K562 (cell line): ENCODE results near the gene SH3BP4.

Source experiments
- BDP1 ChIP-seq: IDR thresholded peaks from 3 replicates; pipeline ENCODE4 v1.6.1; 2011; ENCODE audit not compliant: insufficient read length, insufficient read depth
- CEBPB ChIP-seq: fragments of 450-650 bp; IDR thresholded peaks from 2 replicates; pipeline ENCODE4 v1.6.1; 2016; ENCODE audit warnings: missing genetic modification characterization, missing compliant biosample characterization
- CTCF ChIP-seq, 3 experiments: IDR thresholded peaks in 2 of 3; conservative IDR thresholded peaks in 1 of 3; 2 replicates each; pipeline ENCODE4 v1.5.1; 2011 to 2012; ENCODE audit warnings: low read length in 3 of 3, mild to moderate bottlenecking in 3 of 3, control low read depth in 2 of 3, improper control_type of control experiment in 1 of 3, inconsistent platforms in 1 of 3, low read depth in 1 of 3, mixed read lengths in 1 of 3, moderate library complexity in 1 of 3; ENCODE audit not compliant: insufficient read depth in 2 of 3
- E4F1 ChIP-seq: fragments of 250-450 bp; sonication (Bioruptor Pico); IDR thresholded peaks from 2 replicates; pipeline ENCODE4 v1.5.0; 2021; ENCODE audit warnings: mild to moderate bottlenecking, borderline replicate concordance
- JUND ChIP-seq, 2 experiments: IDR thresholded peaks; 2 replicates in 1 of 2; 3 replicates in 1 of 2; pipeline ENCODE4 v1.6.1; 2011; ENCODE audit warnings: borderline replicate concordance in 2 of 2, low read depth in 2 of 2, low read length in 2 of 2, improper control_type of control experiment in 1 of 2, missing biosample characterization in 1 of 2, missing genetic modification characterization in 1 of 2, missing genetic modification reagents in 1 of 2
- MED1 ChIP-seq: sonication (generic); formaldehyde crosslinking; IDR thresholded peaks from 2 replicates; pipeline ENCODE4 v1.8.1; 2023; ENCODE audit warnings: missing genetic modification reagents, borderline replicate concordance
- NFXL1 ChIP-seq: fragments of 450-650 bp; formaldehyde crosslinking; IDR thresholded peaks from 2 replicates; pipeline ENCODE4 v1.4.0; 2021; ENCODE audit warnings: mild to moderate bottlenecking
- NR3C1 ChIP-seq: sonication (generic); formaldehyde crosslinking; IDR thresholded peaks from 2 replicates; pipeline ENCODE4 v1.8.1; 2022; ENCODE audit warnings: missing genetic modification reagents
- SPI1 ChIP-seq: IDR thresholded peaks from 2 replicates; pipeline ENCODE4 v1.6.1; 2011; ENCODE audit warnings: low read depth, low read length, control low read depth, borderline replicate concordance
- ZBED1 ChIP-seq: IDR thresholded peaks from 2 replicates; pipeline ENCODE4 v1.6.1; 2014
- ZFX ChIP-seq: sonication (generic); formaldehyde crosslinking; IDR thresholded peaks from 2 replicates; pipeline ENCODE4 v1.8.0; 2022; ENCODE audit warnings: mild to moderate bottlenecking, missing genetic modification reagents, moderate library complexity
- ZNF354B ChIP-seq: fragments of 250-450 bp; sonication (Bioruptor Pico); IDR thresholded peaks from 2 replicates; pipeline ENCODE4 v1.4.0; 2020
- TF ChIP-seq, protein P1 (sequence below): fragments of 250-450 bp; sonication (Bioruptor Pico); IDR thresholded peaks from 2 replicates; pipeline ENCODE4 v1.4.0; 2020; ENCODE audit warnings: mild to moderate bottlenecking, moderate library complexity

DNA sequence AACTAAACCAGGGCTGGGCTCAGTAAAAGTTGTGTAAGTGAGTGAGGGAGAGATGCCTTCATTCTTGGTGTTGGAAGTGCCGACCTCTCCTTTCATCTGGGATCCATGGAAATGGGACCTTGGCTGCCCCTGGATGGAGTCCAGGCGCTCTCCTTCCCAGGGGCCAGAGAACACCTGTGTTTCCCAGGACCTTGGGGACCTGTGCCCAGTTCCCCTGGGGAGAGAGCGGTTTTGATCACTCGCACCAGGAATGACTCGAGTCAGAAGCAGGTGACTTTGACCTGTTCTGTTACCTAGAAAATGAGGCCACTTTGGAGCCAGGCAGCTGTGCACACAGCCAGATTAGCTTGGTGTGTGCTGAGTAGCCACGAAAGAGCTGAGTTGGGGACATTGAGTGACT, 97.3 kb downstream of the SH3BP4 start:
- TF ChIP-seq CTCF (IDR thresholded peaks at IDR 0.05 in 2 of 3, conservative IDR thresholded peaks at IDR 0.05 in 1 of 3; ENCODE audit: insufficient read depth in 2 of 3, low read depth in 1 of 3, low read length in 3 of 3), result no peak
- no peak for TF ChIP-seq CEBPB
- no peak for TF ChIP-seq MED1 (CRISPR knock-in tag)
- no peak for TF ChIP-seq JUND (IDR thresholded peaks at IDR 0.05; ENCODE audit: borderline replicate concordance, low read depth, low read length)
- no peak for TF ChIP-seq JUND (tag; IDR thresholded peaks at IDR 0.05; ENCODE audit: borderline replicate concordance, low read depth, low read length)
- TF ChIP-seq ZBED1, result no peak
- TF ChIP-seq, protein P1, sequence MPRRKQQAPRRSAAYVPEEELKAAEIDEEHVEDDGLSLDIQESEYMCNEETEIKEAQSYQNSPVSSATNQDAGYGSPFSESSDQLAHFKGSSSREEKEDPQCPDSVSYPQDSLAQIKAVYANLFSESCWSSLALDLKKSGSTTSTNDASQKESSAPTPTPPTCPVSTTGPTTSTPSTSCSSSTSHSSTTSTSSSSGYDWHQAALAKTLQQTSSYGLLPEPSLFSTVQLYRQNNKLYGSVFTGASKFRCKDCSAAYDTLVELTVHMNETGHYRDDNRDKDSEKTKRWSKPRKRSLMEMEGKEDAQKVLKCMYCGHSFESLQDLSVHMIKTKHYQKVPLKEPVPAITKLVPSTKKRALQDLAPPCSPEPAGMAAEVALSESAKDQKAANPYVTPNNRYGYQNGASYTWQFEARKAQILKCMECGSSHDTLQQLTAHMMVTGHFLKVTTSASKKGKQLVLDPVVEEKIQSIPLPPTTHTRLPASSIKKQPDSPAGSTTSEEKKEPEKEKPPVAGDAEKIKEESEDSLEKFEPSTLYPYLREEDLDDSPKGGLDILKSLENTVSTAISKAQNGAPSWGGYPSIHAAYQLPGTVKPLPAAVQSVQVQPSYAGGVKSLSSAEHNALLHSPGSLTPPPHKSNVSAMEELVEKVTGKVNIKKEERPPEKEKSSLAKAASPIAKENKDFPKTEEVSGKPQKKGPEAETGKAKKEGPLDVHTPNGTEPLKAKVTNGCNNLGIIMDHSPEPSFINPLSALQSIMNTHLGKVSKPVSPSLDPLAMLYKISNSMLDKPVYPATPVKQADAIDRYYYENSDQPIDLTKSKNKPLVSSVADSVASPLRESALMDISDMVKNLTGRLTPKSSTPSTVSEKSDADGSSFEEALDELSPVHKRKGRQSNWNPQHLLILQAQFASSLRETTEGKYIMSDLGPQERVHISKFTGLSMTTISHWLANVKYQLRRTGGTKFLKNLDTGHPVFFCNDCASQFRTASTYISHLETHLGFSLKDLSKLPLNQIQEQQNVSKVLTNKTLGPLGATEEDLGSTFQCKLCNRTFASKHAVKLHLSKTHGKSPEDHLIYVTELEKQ (CRISPR knock-in tag), result no peak
- no peak for TF ChIP-seq SPI1
- TF ChIP-seq BDP1, result no peak
- no peak for TF ChIP-seq NR3C1
- TF ChIP-seq E4F1, result no peak
- no peak for TF ChIP-seq ZFX (CRISPR knock-in tag)
- no peak for TF ChIP-seq NFXL1 (CRISPR knock-in tag)
- TF ChIP-seq ZNF354B (CRISPR knock-in tag), result no peak
